HepG2 (cell line): Measurements from ENCODE around the gene SLC11A1. TPM values are rescaled to one million over a fixed set of nuclear protein-coding genes. Genes with fewer than 3 reads are reported as not detected.

Experiments used
- AGO1 ChIP-seq: fragments of 200-400 bp; formaldehyde crosslinking; IDR thresholded peaks from 2 replicates; pipeline ENCODE4 v1.6.1; 2017; ENCODE audit warnings: mild to moderate bottlenecking, low read depth, low read length, moderate library complexity; ENCODE audit not compliant: poor library complexity, severe bottlenecking
- CREBL2 ChIP-seq: sonication (generic); formaldehyde crosslinking; IDR thresholded peaks from 2 replicates; pipeline ENCODE4 v1.8.1; 2023; ENCODE audit warnings: missing genetic modification reagents, mild to moderate bottlenecking, borderline replicate concordance
- DMAP1 ChIP-seq: IDR thresholded peaks from 2 replicates; pipeline ENCODE4 v1.6.1; 2016
- GATAD1 ChIP-seq: IDR thresholded peaks from 2 replicates; pipeline ENCODE4 v1.6.1; 2016; ENCODE audit warnings: missing genetic modification reagents, missing compliant biosample characterization
- HNF4A ChIP-seq: sonication (generic); formaldehyde crosslinking; IDR thresholded peaks from 2 replicates; pipeline ENCODE4 v1.4.0; 2020; ENCODE audit warnings: missing genetic modification reagents
- HNRNPL ChIP-seq: fragments of 200-400 bp; formaldehyde crosslinking; IDR thresholded peaks from 2 replicates; pipeline ENCODE4 v1.6.1; 2017; ENCODE audit warnings: mild to moderate bottlenecking, low read depth, low read length
- ISL2 ChIP-seq: sonication (generic); formaldehyde crosslinking; IDR thresholded peaks from 2 replicates; pipeline ENCODE4 v1.5.0; 2020; ENCODE audit warnings: missing genetic modification reagents
- MXD4 ChIP-seq: IDR thresholded peaks from 2 replicates; pipeline ENCODE4 v1.6.1; 2016; ENCODE audit warnings: mild to moderate bottlenecking, missing biosample characterization, missing genetic modification reagents
- NFE2L2 ChIP-seq: fragments of 150-350 bp; IDR thresholded peaks from 2 replicates; pipeline ENCODE4 v1.6.1; 2014; ENCODE audit warnings: low read length
- NR3C1 ChIP-seq: sonication (generic); formaldehyde crosslinking; IDR thresholded peaks from 2 replicates; pipeline ENCODE4 v1.4.0; 2020; ENCODE audit warnings: missing genetic modification reagents
- PCBP1 ChIP-seq: fragments of 200-400 bp; formaldehyde crosslinking; IDR thresholded peaks from 2 replicates; pipeline ENCODE4 v1.6.1; 2017; ENCODE audit warnings: mild to moderate bottlenecking, low read depth, low read length, borderline replicate concordance
- PHB2 ChIP-seq: fragments of 450-650 bp; IDR thresholded peaks from 2 replicates; pipeline ENCODE4 v1.6.1; 2018; ENCODE audit not compliant: partially characterized antibody
- PHF8 ChIP-seq: sonication (generic); formaldehyde crosslinking; IDR thresholded peaks from 2 replicates; pipeline ENCODE4 v1.5.0; 2020; ENCODE audit warnings: missing genetic modification reagents
- REPIN1 ChIP-seq: sonication (generic); formaldehyde crosslinking; IDR thresholded peaks from 2 replicates; pipeline ENCODE4 v1.8.0; 2022; ENCODE audit warnings: missing genetic modification reagents, low read depth, mild to moderate bottlenecking, borderline replicate concordance
- RORA ChIP-seq: sonication (generic); formaldehyde crosslinking; IDR thresholded peaks from 2 replicates; pipeline ENCODE4 v1.5.0; 2020; ENCODE audit warnings: mild to moderate bottlenecking, missing genetic modification reagents, moderate library complexity
- SIN3B ChIP-seq: fragments of 150-350 bp; IDR thresholded peaks from 2 replicates; pipeline ENCODE4 v1.6.1; 2014; ENCODE audit warnings: low read length
- SMC3 ChIP-seq: IDR thresholded peaks from 2 replicates; pipeline ENCODE4 v1.6.1; 2011; ENCODE audit warnings: low read length, improper control_type of control experiment
- TSC22D2 ChIP-seq: sonication (generic); formaldehyde crosslinking; IDR thresholded peaks from 2 replicates; pipeline ENCODE4 v1.5.1; 2020; ENCODE audit warnings: missing genetic modification reagents, mild to moderate bottlenecking, borderline replicate concordance
- U2AF2 ChIP-seq: fragments of 200-400 bp; formaldehyde crosslinking; IDR thresholded peaks from 2 replicates; pipeline ENCODE4 v1.6.1; 2017; ENCODE audit warnings: low read depth, mild to moderate bottlenecking, low read length
- ZBTB25 ChIP-seq: IDR thresholded peaks from 2 replicates; pipeline ENCODE4 v1.6.1; 2018; ENCODE audit warnings: missing genetic modification reagents
- ZNF20 ChIP-seq: sonication (generic); formaldehyde crosslinking; IDR thresholded peaks from 2 replicates; pipeline ENCODE4 v1.4.0; 2020; ENCODE audit warnings: mild to moderate bottlenecking, moderate library complexity, missing genetic modification reagents
- ZNF451 ChIP-seq: sonication (generic); formaldehyde crosslinking; IDR thresholded peaks from 2 replicates; pipeline ENCODE4 v1.5.0; 2020; ENCODE audit warnings: mild to moderate bottlenecking, missing genetic modification reagents
- ZNF598 ChIP-seq: sonication (generic); formaldehyde crosslinking; IDR thresholded peaks from 2 replicates; pipeline ENCODE4 v1.5.1; 2020; ENCODE audit warnings: mild to moderate bottlenecking, missing genetic modification reagents, borderline replicate concordance
- ZNF788 ChIP-seq: sonication (generic); formaldehyde crosslinking; IDR thresholded peaks from 2 replicates; pipeline ENCODE4 v1.5.0; 2020; ENCODE audit warnings: mild to moderate bottlenecking, missing genetic modification reagents, borderline replicate concordance
- polyA plus RNA-seq, 8 experiments: library from polyadenylated mRNA; depleted of rRNA in 3 of 8; stranded (reverse) in 7 of 8; unstranded in 1 of 8; fragments of >200 nt; fragmentation: Illumina TruSeq in 4 of 8; extraction: Trizol in 4 of 8; gene quantifications; 2 replicates each; pipeline versions ENCODE4 v1.2.1 to v1.2.3, GENCODE V29; 2011 to 2016; ENCODE audit warnings: low read depth in 4 of 8, missing spikeins in 1 of 8, mixed read lengths in 1 of 8; ENCODE audit not compliant: insufficient read depth in 1 of 8
- total RNA-seq, 5 experiments: library from RNA; depleted of rRNA; stranded (reverse); fragments of >200 nt; fragmentation: Illumina TruSeq; extraction: Trizol; gene quantifications; 2 replicates each; pipeline ENCODE4 v1.2.3, GENCODE V29; 2016; ENCODE audit warnings: low read depth in 1 of 5
- TF ChIP-seq, protein P1 (sequence below): sonication (generic); formaldehyde crosslinking; IDR thresholded peaks from 2 replicates; pipeline ENCODE4 v1.4.0; 2020; ENCODE audit warnings: missing genetic modification reagents
- TF ChIP-seq, protein P2 (sequence below): sonication (generic); formaldehyde crosslinking; conservative IDR thresholded peaks from 2 replicates; pipeline ENCODE4 v1.4.0; 2020; ENCODE audit warnings: missing genetic modification reagents

The SLC11A1 gene
- total and polyA plus RNA-seq, 2 of the 13 experiments (the other 11 are each of a cell fraction or from before 2014, with no cell fraction given), result 0.33 to 2.3 TPM

GRCh38 chr2:218395826-218396687 lies 14.0 kb downstream of the SLC11A1 start (continued):
- 0 out of 2 replicates have a peak, but pooled peaks have one; percentile 46 for TF ChIP-seq CREBL2 (CRISPR knock-in tag)
- TF ChIP-seq SMC3, result peak; percentile 66; the same call in 1 of the 2 replicates
- no peak; the same call in 1 of the 2 replicates for TF ChIP-seq SIN3B
- TF ChIP-seq GATAD1 (CRISPR knock-in tag), result peak; percentile 83
- TF ChIP-seq ZNF788 (CRISPR knock-in tag), result peak; percentile 88; the same call in 1 of the 2 replicates
- peak; percentile 84 for TF ChIP-seq DMAP1
- peak; percentile 88; the same call in 1 of the 2 replicates for TF ChIP-seq ZNF20 (CRISPR knock-in tag)
- no peak for TF ChIP-seq NR3C1 (CRISPR knock-in tag)
- peak; percentile 96 for TF ChIP-seq AGO1
- peak; percentile 91 for TF ChIP-seq ISL2 (CRISPR knock-in tag)
- peak; percentile 78 for TF ChIP-seq TSC22D2 (CRISPR knock-in tag)
- peak; percentile 70 for TF ChIP-seq MXD4
- TF ChIP-seq, protein P1, sequence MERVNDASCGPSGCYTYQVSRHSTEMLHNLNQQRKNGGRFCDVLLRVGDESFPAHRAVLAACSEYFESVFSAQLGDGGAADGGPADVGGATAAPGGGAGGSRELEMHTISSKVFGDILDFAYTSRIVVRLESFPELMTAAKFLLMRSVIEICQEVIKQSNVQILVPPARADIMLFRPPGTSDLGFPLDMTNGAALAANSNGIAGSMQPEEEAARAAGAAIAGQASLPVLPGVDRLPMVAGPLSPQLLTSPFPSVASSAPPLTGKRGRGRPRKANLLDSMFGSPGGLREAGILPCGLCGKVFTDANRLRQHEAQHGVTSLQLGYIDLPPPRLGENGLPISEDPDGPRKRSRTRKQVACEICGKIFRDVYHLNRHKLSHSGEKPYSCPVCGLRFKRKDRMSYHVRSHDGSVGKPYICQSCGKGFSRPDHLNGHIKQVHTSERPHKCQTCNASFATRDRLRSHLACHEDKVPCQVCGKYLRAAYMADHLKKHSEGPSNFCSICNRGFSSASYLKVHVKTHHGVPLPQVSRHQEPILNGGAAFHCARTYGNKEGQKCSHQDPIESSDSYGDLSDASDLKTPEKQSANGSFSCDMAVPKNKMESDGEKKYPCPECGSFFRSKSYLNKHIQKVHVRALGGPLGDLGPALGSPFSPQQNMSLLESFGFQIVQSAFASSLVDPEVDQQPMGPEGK (CRISPR knock-in tag), result peak; percentile 99
- peak; percentile 85 for TF ChIP-seq PHF8 (CRISPR knock-in tag)
- TF ChIP-seq HNRNPL, result peak; percentile 49; the same call in 1 of the 2 replicates
- TF ChIP-seq U2AF2, result 0 out of 2 replicates have a peak, but pooled peaks have one; percentile 10
- peak; percentile 79; the same call in 1 of the 2 replicates for TF ChIP-seq PCBP1
- no peak for TF ChIP-seq RORA (CRISPR knock-in tag)
- TF ChIP-seq REPIN1, result peak; percentile 93
- TF ChIP-seq ZNF451, result peak; percentile 96
- peak; percentile 93 for TF ChIP-seq ZBTB25 (CRISPR knock-in tag)
- TF ChIP-seq PHB2, result no peak
- no peak for TF ChIP-seq NFE2L2
- no peak for TF ChIP-seq ZNF598 (CRISPR knock-in tag)
- TF ChIP-seq HNF4A (CRISPR knock-in tag), result peak; percentile 59; the same call in 1 of the 2 replicates
- TF ChIP-seq, protein P2, sequence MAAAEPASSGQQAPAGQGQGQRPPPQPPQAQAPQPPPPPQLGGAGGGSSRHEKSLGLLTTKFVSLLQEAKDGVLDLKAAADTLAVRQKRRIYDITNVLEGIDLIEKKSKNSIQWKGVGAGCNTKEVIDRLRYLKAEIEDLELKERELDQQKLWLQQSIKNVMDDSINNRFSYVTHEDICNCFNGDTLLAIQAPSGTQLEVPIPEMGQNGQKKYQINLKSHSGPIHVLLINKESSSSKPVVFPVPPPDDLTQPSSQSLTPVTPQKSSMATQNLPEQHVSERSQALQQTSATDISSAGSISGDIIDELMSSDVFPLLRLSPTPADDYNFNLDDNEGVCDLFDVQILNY, result peak; percentile 69
